HEK293T (cell line): ENCODE results near the gene PHEX.

Experiments
- CTCF ChIA-PET: fragments of 350-600 bp; formaldehyde crosslinking; extraction: SDS; loops from one replicate; lab custom pipeline; 2021; ENCODE audit warnings: antibody characterized with exemption, inconsistent platforms; lab: Yijun Ruan, JAX
- POLR2A ChIA-PET: fragments of 350-600 bp; formaldehyde crosslinking; extraction: SDS; loops from one replicate; lab custom pipeline; 2020; ENCODE audit warnings: antibody characterized with exemption, inconsistent platforms; lab: Yijun Ruan, JAX
- DNase-seq: peaks from one replicate; pipeline ENCODE4 v3.0.0; 2012; ENCODE audit warnings: mixed read lengths; ENCODE audit errors: extremely low spot score
- ARNT ChIP-seq: fragments of 450-650 bp; IDR thresholded peaks from 2 replicates; pipeline ENCODE4 v1.6.1; 2017; ENCODE audit warnings: mild to moderate bottlenecking
- BHLHE40 ChIP-seq: fragments of 450-650 bp; IDR thresholded peaks from 2 replicates; pipeline ENCODE4 v1.6.1; 2016; ENCODE audit warnings: mild to moderate bottlenecking, moderate library complexity, borderline replicate concordance
- CTBP1 ChIP-seq: fragments of 450-650 bp; IDR thresholded peaks from 2 replicates; pipeline ENCODE4 v1.6.1; 2016; ENCODE audit warnings: borderline replicate concordance
- ELF4 ChIP-seq: fragments of 450-650 bp; IDR thresholded peaks from 2 replicates; pipeline ENCODE4 v1.6.1; 2017; ENCODE audit warnings: antibody characterized with exemption
- FOXA1 ChIP-seq: fragments of 450-650 bp; IDR thresholded peaks from 2 replicates; pipeline ENCODE4 v1.6.1; 2016; ENCODE audit warnings: mild to moderate bottlenecking
- FOXK2 ChIP-seq: fragments of 450-650 bp; IDR thresholded peaks from 2 replicates; pipeline ENCODE4 v1.6.1; 2016; ENCODE audit warnings: mild to moderate bottlenecking
- FOXM1 ChIP-seq: fragments of 450-650 bp; IDR thresholded peaks from 2 replicates; pipeline ENCODE4 v1.6.1; 2017; ENCODE audit warnings: mild to moderate bottlenecking, borderline replicate concordance
- HDGF ChIP-seq: fragments of 450-650 bp; IDR thresholded peaks from 2 replicates; pipeline ENCODE4 v1.6.1; 2017; ENCODE audit warnings: antibody characterized with exemption, borderline replicate concordance
- L3MBTL2 ChIP-seq: fragments of 450-650 bp; conservative IDR thresholded peaks from 2 replicates; pipeline ENCODE4 v1.6.1; 2016; ENCODE audit warnings: mild to moderate bottlenecking
- LEF1 ChIP-seq: fragments of 450-650 bp; IDR thresholded peaks from 2 replicates; pipeline ENCODE4 v1.6.1; 2017; ENCODE audit warnings: mild to moderate bottlenecking, borderline replicate concordance
- NFRKB ChIP-seq: fragments of 450-650 bp; IDR thresholded peaks from 2 replicates; pipeline ENCODE4 v1.6.1; 2016; ENCODE audit warnings: mild to moderate bottlenecking, moderate library complexity
- PKNOX1 ChIP-seq: fragments of 450-650 bp; IDR thresholded peaks from 2 replicates; pipeline ENCODE4 v1.6.1; 2016
- SP1 ChIP-seq: fragments of 450-650 bp; IDR thresholded peaks from 2 replicates; pipeline ENCODE4 v1.6.1; 2017
- SUZ12 ChIP-seq: fragments of 450-650 bp; IDR thresholded peaks from 2 replicates; pipeline ENCODE4 v1.6.1; 2016; ENCODE audit warnings: mild to moderate bottlenecking
- TARDBP ChIP-seq: fragments of 450-650 bp; IDR thresholded peaks from 2 replicates; pipeline ENCODE4 v1.6.1; 2016
- ZNF384 ChIP-seq: fragments of 450-650 bp; IDR thresholded peaks from 2 replicates; pipeline ENCODE4 v1.6.1; 2016

PHEX gene

GRCh38 chrX:22032084-22032483, at the start of gene PHEX:
TSS of gene PHEX (plus strand) at chrX:22032325. CDS start at chrX:22033006, 681 bp downstream.
- POLR2A ChIA-PET: no interaction called here
- DNase-seq: no peak
- TF ChIP-seq L3MBTL2 (no peak), FOXM1 (no peak), LEF1 (no peak), ARNT (no peak), PKNOX1 (no peak), FOXA1 (no peak), BHLHE40 (no peak), CTBP1 (no peak), ELF4 (no peak), SP1 (no peak), SUZ12 (no peak), HDGF (no peak)
- CTCF ChIA-PET: no interaction called here

GRCh38 chrX:21985332-21985777, 46.8 kb upstream of the PHEX start:
- TF ChIP-seq SP1: no peak
- TF ChIP-seq FOXK2: no peak
- no peak for TF ChIP-seq LEF1
- TF ChIP-seq L3MBTL2: no peak
- TF ChIP-seq CTBP1: no peak
- TF ChIP-seq PKNOX1: no peak
- no peak for TF ChIP-seq TARDBP
- TF ChIP-seq ARNT: no peak
- DNase-seq: peak; percentile 79
- ChIA-PET CTCF (interaction anchor here (0.6 to 1.7 kb wide), 18 partner anchors 9 to 1916 kb away, joined by 3 to 8 read pairs (median 3); no protein-coding TSS in a partner anchor), POLR2A (interaction anchor here (0.6 kb wide), 1 partner anchor 11 kb away, joined by 3 read pairs; no protein-coding TSS in a partner anchor)

GRCh38 chrX:21986596-21986995, 45.5 kb upstream of the PHEX start:
- DNase-seq: no peak
- TF ChIP-seq FOXK2: no peak
- TF ChIP-seq PKNOX1: no peak
- TF ChIP-seq TARDBP: no peak
- TF ChIP-seq ZNF384: no peak
- no peak for TF ChIP-seq SP1
- TF ChIP-seq FOXA1: no peak
- TF ChIP-seq SUZ12: no peak
- TF ChIP-seq FOXM1: no peak
- TF ChIP-seq HDGF: no peak
- no peak for TF ChIP-seq L3MBTL2
- POLR2A ChIA-PET: no interaction called here
- CTCF ChIA-PET: interaction anchor here (0.6 kb wide), 1 partner anchor 247 kb away, joined by 5 read pairs; no protein-coding TSS in a partner anchor

DNA sequence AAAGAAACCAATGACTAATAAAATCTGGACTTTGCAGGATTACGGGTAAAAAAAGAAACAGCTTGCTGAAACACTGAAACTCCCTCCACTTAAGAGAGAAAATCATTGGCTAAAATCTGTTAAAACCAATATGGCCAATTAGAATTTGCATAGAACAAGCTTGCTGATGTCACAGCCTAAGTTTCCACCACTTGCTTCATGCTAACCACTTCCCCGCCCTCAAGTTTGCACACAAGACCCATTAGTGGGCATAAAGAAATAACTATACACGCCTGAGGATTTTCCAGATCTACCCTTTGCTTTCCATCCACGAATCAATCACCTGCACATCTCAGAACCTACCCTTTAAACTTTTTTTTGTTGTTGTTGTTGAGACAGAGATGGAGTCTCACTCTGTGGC, 42.7 kb upstream of the PHEX start:
- TF ChIP-seq ARNT (no peak), HDGF (no peak), FOXM1 (no peak), FOXA1 (no peak), SP1 (no peak), LEF1 (no peak), NFRKB (no peak)
- ChIA-PET POLR2A (no interaction called here), CTCF (no interaction called here)
- DNase-seq: no peak

GRCh38 chrX:21990832-21991231, 41.3 kb upstream of the PHEX start:
- POLR2A ChIA-PET: no interaction called here
- TF ChIP-seq ARNT (no peak), ZNF384 (no peak), SP1 (no peak)
- DNase-seq: no peak
- CTCF ChIA-PET: no interaction called here

DNA sequence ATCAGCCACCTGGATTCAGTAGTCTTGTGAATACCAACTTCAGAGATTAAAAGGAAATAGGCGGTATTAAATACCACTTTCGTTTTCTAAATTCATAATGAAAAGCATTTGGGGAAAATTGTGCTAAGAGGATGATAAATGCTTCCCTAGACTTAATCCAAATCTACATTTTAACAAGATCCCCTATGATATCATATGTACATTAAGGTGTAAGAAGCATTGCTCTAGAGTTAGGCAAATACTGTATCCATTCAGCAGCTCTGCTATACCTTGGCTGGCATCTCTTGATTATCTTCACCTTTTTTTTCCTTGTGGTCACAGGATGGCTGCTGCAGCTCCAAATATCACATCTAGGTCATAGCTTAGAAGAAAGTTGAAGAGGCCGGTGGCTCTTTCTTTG, 40.6 kb upstream of the PHEX start:
- DNase-seq: no peak
- CTCF ChIA-PET: interaction anchor here (1.0 kb wide), 1 partner anchor 1625 kb away, joined by 3 read pairs; no protein-coding TSS in a partner anchor
- POLR2A ChIA-PET: no interaction called here
- TF ChIP-seq FOXK2: no peak
- no peak for TF ChIP-seq LEF1
- TF ChIP-seq FOXM1: no peak
- no peak for TF ChIP-seq NFRKB
- TF ChIP-seq BHLHE40: no peak
- TF ChIP-seq HDGF: no peak
- TF ChIP-seq SUZ12: no peak
- TF ChIP-seq TARDBP: no peak
- TF ChIP-seq L3MBTL2: no peak
- no peak for TF ChIP-seq ARNT
- TF ChIP-seq ELF4: no peak

DNA sequence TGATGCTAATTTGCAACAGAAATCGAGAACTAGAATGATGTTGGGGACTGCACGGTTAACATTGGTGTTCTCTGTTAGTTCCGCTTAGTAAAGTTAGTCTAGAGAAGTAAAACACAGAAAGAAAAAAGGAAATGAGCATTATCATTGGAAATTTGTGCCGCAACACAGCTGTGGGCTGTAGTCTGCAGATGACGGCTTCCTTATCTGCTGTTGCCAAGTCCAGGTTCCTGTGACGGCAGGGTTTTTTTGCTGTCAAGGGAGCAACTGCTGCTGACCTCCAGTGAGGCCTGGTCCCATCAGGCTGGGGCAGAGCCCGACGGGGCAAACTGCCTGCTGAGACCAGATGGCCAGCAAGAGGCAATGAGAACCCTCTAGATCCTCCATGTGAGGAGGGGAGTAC, 38.9 kb upstream of the PHEX start:
- TF ChIP-seq HDGF (no peak), L3MBTL2 (no peak), SUZ12 (no peak), PKNOX1 (no peak)
- ChIA-PET CTCF (no interaction called here), POLR2A (no interaction called here)
- no peak for DNase-seq
